Activated CD8-positive, alpha-beta T cell treated with anti-CD3 and anti-CD28 coated beads for 36 hours (primary cell): ENCODE results near the gene CLIP2. TPM values are rescaled to one million over a fixed set of nuclear protein-coding genes. Genes with fewer than 3 reads are reported as not detected.

Source experiments
- ATAC-seq: fragments of 200-7000 bp; cut with Tn5 transposase; one replicate; pipeline ENCODE4 v1.10.0; 2021; ENCODE audit warnings: mild to moderate bottlenecking, moderate library complexity
- CTCF ChIA-PET: fragments of 350-600 bp; sonication (Branson Sonifier 250); formaldehyde crosslinking; loops from one replicate; lab custom pipeline; 2021; ENCODE audit warnings: antibody characterized with exemption; lab: Charles Lee
- POLR2A ChIA-PET: fragments of 350-600 bp; sonication (Branson Sonifier 250); formaldehyde crosslinking; loops from one replicate; lab custom pipeline; 2021; ENCODE audit warnings: antibody characterized with exemption; lab: Charles Lee
- DNase-seq: peaks from one replicate; pipeline ENCODE4 v3.0.0-alpha.2; 2020
- H3K27ac Mint-ChIP-seq: one replicate; pipeline ENCODE4 v1.8.0; 2021; ENCODE audit warnings: mild to moderate bottlenecking, mixed read lengths
- H3K27me3 Mint-ChIP-seq: one replicate; pipeline ENCODE4 v1.8.0; 2021; ENCODE audit warnings: mixed read lengths
- H3K36me3 Mint-ChIP-seq: one replicate; pipeline ENCODE4 v1.8.0; 2021; ENCODE audit warnings: low read depth, mixed read lengths
- H3K4me1 Mint-ChIP-seq: one replicate; pipeline ENCODE4 v1.8.0; 2021; ENCODE audit warnings: low read depth, mixed read lengths
- H3K4me3 Mint-ChIP-seq: one replicate; pipeline ENCODE4 v1.8.0; 2021; ENCODE audit warnings: mild to moderate bottlenecking, moderate library complexity, mixed read lengths
- H3K9me3 Mint-ChIP-seq: one replicate; pipeline ENCODE4 v1.8.0; 2021; ENCODE audit warnings: mixed read lengths
- CTCF ChIP-seq: fragments of 200-600 bp; IDR thresholded peaks from one replicate; pipeline ENCODE4 v1.8.0; 2022; ENCODE audit warnings: antibody characterized with exemption, mild to moderate bottlenecking
- intact Hi-C: fragments of 100-400 bp; cut with micrococcal nuclease; formaldehyde crosslinking; loops from one replicate; pipeline ENCODE4 v1.10.0; 2022
- total RNA-seq, 2 experiments: library from RNA; stranded (reverse); gene quantifications; one replicate each; pipeline ENCODE4 v1.2.3, GENCODE V29; 2021

Gene CLIP2
- total RNA-seq, 2 experiments from 2014 or later: 1.3 to 1.4 TPM

- intact Hi-C loops: no loop called here
- Mint-ChIP-seq H3K27ac (no peak overlapping the region), H3K4me1 (peaks cover 15% of the 10 kb centered on the region), H3K27me3 (peaks cover 3% of the 10 kb centered on the region), H3K9me3 (no peaks in the 10 kb centered on the region), H3K36me3 (no peaks in the 10 kb centered on the region), H3K4me3 (no peak overlapping the region)
- CTCF ChIA-PET: interaction anchor here (2.2 kb wide), 1 partner anchor 96 kb away, joined by 8 read pairs; no protein-coding TSS in a partner anchor
- TF ChIP-seq CTCF: no peak
- no peak for ATAC-seq
- no peak for DNase-seq
- POLR2A ChIA-PET: no interaction called here
Observed at GRCh38 chr7:74304550-74304949, 15.3 kb downstream of the CLIP2 start.

GRCh38 chr7:74306004-74306729 lies 17.0 kb downstream of the CLIP2 start:
- Mint-ChIP-seq H3K27me3 (peaks cover 3% of the 10 kb centered on the region), H3K4me1 (peaks cover 16% of the 10 kb centered on the region), H3K4me3 (peak overlapping the region; percentile 37), H3K36me3 (no peaks in the 10 kb centered on the region), H3K9me3 (peaks cover 1% of the 10 kb centered on the region), H3K27ac (no peak overlapping the region)
- ChIA-PET POLR2A (no interaction called here), CTCF (interaction anchor here (1.1 to 1.2 kb wide), 2 partner anchors 11 to 31 kb away, joined by 3 read pairs; no protein-coding TSS in a partner anchor)
- intact Hi-C loops: loop anchor here (5.0 kb wide), 1 partner anchor 51 kb away; no protein-coding TSS in a partner anchor
- TF ChIP-seq CTCF: no peak
- peak; percentile 26 for DNase-seq
- ATAC-seq: peak; percentile 44

- no peak for TF ChIP-seq CTCF
- peaks cover 20% of the 10 kb centered on the region for H3K4me1 Mint-ChIP-seq
- DNase-seq: peak; percentile 53
- peaks cover 3% of the 10 kb centered on the region for H3K9me3 Mint-ChIP-seq
- intact Hi-C loops: loop anchor here (5.0 kb wide), 1 partner anchor 50 kb away; no protein-coding TSS in a partner anchor
- peak; percentile 59 for ATAC-seq
- POLR2A ChIA-PET: no interaction called here
- H3K36me3 Mint-ChIP-seq: no peaks in the 10 kb centered on the region
- H3K27ac Mint-ChIP-seq: no peak overlapping the region
- peak overlapping the region; percentile 37 for H3K4me3 Mint-ChIP-seq
- H3K27me3 Mint-ChIP-seq: peaks cover 3% of the 10 kb centered on the region
- CTCF ChIA-PET: interaction anchor here (1.1 to 1.2 kb wide), 2 partner anchors 10 to 31 kb away, joined by 3 read pairs; no protein-coding TSS in a partner anchor
Observed at GRCh38 chr7:74306730-74307469, 17.7 kb downstream of the CLIP2 start.

GRCh38 chr7:74307738-74308505 lies 18.7 kb downstream of the CLIP2 start:
- POLR2A ChIA-PET: no interaction called here
- Mint-ChIP-seq H3K27ac (no peak overlapping the region), H3K9me3 (peaks cover 3% of the 10 kb centered on the region), H3K4me3 (no peak overlapping the region), H3K4me1 (peaks cover 20% of the 10 kb centered on the region), H3K36me3 (no peaks in the 10 kb centered on the region), H3K27me3 (peaks cover 3% of the 10 kb centered on the region)
- CTCF ChIA-PET: interaction anchor here (1.1 to 1.2 kb wide), 2 partner anchors 32 to 101 kb away, joined by 3 read pairs; no protein-coding TSS in a partner anchor
- no peak for TF ChIP-seq CTCF
- no peak for DNase-seq
- intact Hi-C loops: loop anchor here (5.0 kb wide), 1 partner anchor 49 kb away; no protein-coding TSS in a partner anchor
- no peak for ATAC-seq
